Measurements from ENCODE around the gene ATXN1.

Gene ATXN1

GRCh38 chr6:16344756-16345155, 416.5 kb downstream of the ATXN1 start:
- ChIA-PET POLR2A (no interaction called here), CTCF (no interaction called here)
- no peak for TF ChIP-seq NFRKB (IDR thresholded peaks at IDR 0.05)
- TF ChIP-seq ELF4 (IDR thresholded peaks at IDR 0.05), result no peak
- TF ChIP-seq CTBP1 (IDR thresholded peaks at IDR 0.05; ENCODE audit: borderline replicate concordance), result no peak
- no peak for TF ChIP-seq ARNT (IDR thresholded peaks at IDR 0.05)
- TF ChIP-seq L3MBTL2 (conservative IDR thresholded peaks at IDR 0.05), result no peak
- TF ChIP-seq ZNF384 (IDR thresholded peaks at IDR 0.05), result no peak
- TF ChIP-seq SUZ12 (IDR thresholded peaks at IDR 0.05), result no peak
- no peak for DNase-seq (ENCODE audit: extremely low spot score)

GRCh38 chr6:16343593-16343992, 417.7 kb downstream of the ATXN1 start:
- TF ChIP-seq ELF4 (IDR thresholded peaks at IDR 0.05) (no peak), BHLHE40 (IDR thresholded peaks at IDR 0.05; ENCODE audit: borderline replicate concordance) (no peak), L3MBTL2 (conservative IDR thresholded peaks at IDR 0.05) (no peak), NFRKB (IDR thresholded peaks at IDR 0.05) (no peak), ARNT (IDR thresholded peaks at IDR 0.05) (no peak), HDGF (IDR thresholded peaks at IDR 0.05; ENCODE audit: borderline replicate concordance) (no peak), FOXK2 (IDR thresholded peaks at IDR 0.05) (no peak), FOXA1 (IDR thresholded peaks at IDR 0.05) (no peak), LEF1 (IDR thresholded peaks at IDR 0.05; ENCODE audit: borderline replicate concordance) (no peak), CTBP1 (IDR thresholded peaks at IDR 0.05; ENCODE audit: borderline replicate concordance) (no peak), SUZ12 (IDR thresholded peaks at IDR 0.05) (no peak), TARDBP (IDR thresholded peaks at IDR 0.05) (no peak)
- POLR2A ChIA-PET, result no interaction called here
- CTCF ChIA-PET, result interaction anchor here (0.8 to 1.3 kb wide), 2 partner anchors 11 to 12 kb away, joined by 3 to 5 read pairs; no protein-coding TSS in a partner anchor
- no peak for DNase-seq (ENCODE audit: extremely low spot score)

GRCh38 chr6:16339265-16339587, 422.0 kb downstream of the ATXN1 start:
- POLR2A ChIA-PET, result no interaction called here
- CTCF ChIA-PET, result interaction anchor here (0.6 to 1.0 kb wide), 2 partner anchors 255 to 751 kb away, joined by 3 to 4 read pairs; no protein-coding TSS in a partner anchor
- no peak for DNase-seq (ENCODE audit: extremely low spot score)
- TF ChIP-seq PKNOX1 (IDR thresholded peaks at IDR 0.05), result 0 out of 2 replicates have a peak, but pooled peaks have one; percentile 45
- TF ChIP-seq CTBP1 (IDR thresholded peaks at IDR 0.05; ENCODE audit: borderline replicate concordance), result no peak

- ChIA-PET CTCF (interaction anchor here (0.6 to 1.0 kb wide), 2 partner anchors 255 to 752 kb away, joined by 3 to 4 read pairs; no protein-coding TSS in a partner anchor), POLR2A (no interaction called here)
- TF ChIP-seq TARDBP (IDR thresholded peaks at IDR 0.05) (no peak), FOXK2 (IDR thresholded peaks at IDR 0.05) (no peak)
- DNase-seq (ENCODE audit: extremely low spot score), result peak; percentile 50
Measured at GRCh38 chr6:16338577-16339264, 422.5 kb downstream of the ATXN1 start.

GRCh38 chr6:16337295-16337975, 423.8 kb downstream of the ATXN1 start:
- TF ChIP-seq BHLHE40 (IDR thresholded peaks at IDR 0.05; ENCODE audit: borderline replicate concordance), result no peak
- TF ChIP-seq HDGF (IDR thresholded peaks at IDR 0.05; ENCODE audit: borderline replicate concordance), result no peak
- no peak for TF ChIP-seq CTBP1 (IDR thresholded peaks at IDR 0.05; ENCODE audit: borderline replicate concordance)
- no peak for TF ChIP-seq ZNF384 (IDR thresholded peaks at IDR 0.05)
- TF ChIP-seq L3MBTL2 (conservative IDR thresholded peaks at IDR 0.05), result no peak
- no peak for TF ChIP-seq SP1 (IDR thresholded peaks at IDR 0.05)
- no peak for TF ChIP-seq TARDBP (IDR thresholded peaks at IDR 0.05)
- CTCF ChIA-PET, result interaction anchor here (1.4 kb wide), 1 partner anchor 20 kb away, joined by 3 read pairs; no protein-coding TSS in a partner anchor
- POLR2A ChIA-PET, result no interaction called here
- DNase-seq (ENCODE audit: extremely low spot score), result no peak

GRCh38 chr6:16336911-16337294, 424.4 kb downstream of the ATXN1 start:
- ChIA-PET CTCF (interaction anchor here (1.4 kb wide), 1 partner anchor 20 kb away, joined by 3 read pairs; no protein-coding TSS in a partner anchor), POLR2A (no interaction called here)
- TF ChIP-seq ELF4 (IDR thresholded peaks at IDR 0.05), result no peak
- no peak for TF ChIP-seq SP1 (IDR thresholded peaks at IDR 0.05)
- TF ChIP-seq SUZ12 (IDR thresholded peaks at IDR 0.05), result no peak
- no peak for TF ChIP-seq ZNF384 (IDR thresholded peaks at IDR 0.05)
- no peak for TF ChIP-seq NFRKB (IDR thresholded peaks at IDR 0.05)
- no peak for TF ChIP-seq PKNOX1 (IDR thresholded peaks at IDR 0.05)
- TF ChIP-seq BHLHE40 (IDR thresholded peaks at IDR 0.05; ENCODE audit: borderline replicate concordance), result no peak
- TF ChIP-seq LEF1 (IDR thresholded peaks at IDR 0.05; ENCODE audit: borderline replicate concordance), result no peak
- TF ChIP-seq L3MBTL2 (conservative IDR thresholded peaks at IDR 0.05), result no peak
- DNase-seq (ENCODE audit: extremely low spot score), result no peak

GRCh38 chr6:16336056-16336818, 425.0 kb downstream of the ATXN1 start:
- CTCF ChIA-PET, result interaction anchor here (1.4 kb wide), 1 partner anchor 19 kb away, joined by 3 read pairs; no protein-coding TSS in a partner anchor
- POLR2A ChIA-PET, result no interaction called here
- no peak for DNase-seq (ENCODE audit: extremely low spot score)
- TF ChIP-seq TARDBP (IDR thresholded peaks at IDR 0.05), result no peak
- TF ChIP-seq NFRKB (IDR thresholded peaks at IDR 0.05), result no peak

Measured in HEK293T (cell line).